ENCODE results near the gene AQP12B.

The AQP12B gene

DNA sequence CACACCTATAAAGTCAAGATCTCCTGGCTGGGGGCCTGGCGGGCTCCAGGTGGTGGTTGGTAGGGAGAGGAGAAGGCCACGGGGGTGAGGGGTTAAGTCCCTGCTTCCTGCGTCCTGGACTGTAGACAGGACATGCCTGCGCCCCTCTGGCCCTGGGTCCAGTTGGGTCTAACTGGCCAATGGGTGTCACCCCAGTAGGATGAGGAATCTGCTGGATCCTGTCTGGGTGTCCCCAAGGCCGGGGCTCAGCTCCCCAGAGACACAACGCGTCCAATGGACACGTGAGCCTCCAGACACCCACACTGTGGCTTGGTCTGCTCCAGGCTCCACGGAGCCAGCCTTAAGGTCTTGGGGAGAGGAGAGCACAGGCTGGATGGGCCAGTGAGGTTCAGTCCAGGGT, 28.6 kb upstream of the AQP12B start:
- H3K27ac ChIP-seq: no peak overlapping the region
- H3K36me3 ChIP-seq (ENCODE audit: control insufficient read depth, insufficient read depth, low read length): no peaks in the 10 kb centered on the region

DNA sequence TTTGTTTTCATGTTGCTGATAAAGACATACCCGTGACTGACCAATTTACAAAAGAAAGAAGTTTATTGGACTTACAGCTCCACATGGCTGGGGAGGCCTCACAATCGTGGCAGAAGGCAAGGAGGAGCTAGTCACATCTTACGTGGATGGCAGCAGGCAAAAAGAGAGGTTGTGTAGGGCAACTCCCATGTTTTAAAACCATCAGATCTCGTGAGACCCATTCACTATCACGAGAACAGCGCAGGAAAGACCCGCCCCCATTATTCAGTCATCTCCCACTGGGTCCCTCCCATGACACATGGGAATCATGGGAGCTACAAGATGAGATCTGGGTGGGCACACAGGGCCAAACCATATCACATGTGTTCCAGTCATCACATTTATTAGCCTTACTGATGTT, 25.8 kb upstream of the AQP12B start:
- H3K4me1 ChIP-seq: no peaks in the 10 kb centered on the region
- no peaks in the 10 kb centered on the region for H3K36me3 ChIP-seq (ENCODE audit: control insufficient read depth, insufficient read depth, low read length)
- TF ChIP-seq, protein P1, sequence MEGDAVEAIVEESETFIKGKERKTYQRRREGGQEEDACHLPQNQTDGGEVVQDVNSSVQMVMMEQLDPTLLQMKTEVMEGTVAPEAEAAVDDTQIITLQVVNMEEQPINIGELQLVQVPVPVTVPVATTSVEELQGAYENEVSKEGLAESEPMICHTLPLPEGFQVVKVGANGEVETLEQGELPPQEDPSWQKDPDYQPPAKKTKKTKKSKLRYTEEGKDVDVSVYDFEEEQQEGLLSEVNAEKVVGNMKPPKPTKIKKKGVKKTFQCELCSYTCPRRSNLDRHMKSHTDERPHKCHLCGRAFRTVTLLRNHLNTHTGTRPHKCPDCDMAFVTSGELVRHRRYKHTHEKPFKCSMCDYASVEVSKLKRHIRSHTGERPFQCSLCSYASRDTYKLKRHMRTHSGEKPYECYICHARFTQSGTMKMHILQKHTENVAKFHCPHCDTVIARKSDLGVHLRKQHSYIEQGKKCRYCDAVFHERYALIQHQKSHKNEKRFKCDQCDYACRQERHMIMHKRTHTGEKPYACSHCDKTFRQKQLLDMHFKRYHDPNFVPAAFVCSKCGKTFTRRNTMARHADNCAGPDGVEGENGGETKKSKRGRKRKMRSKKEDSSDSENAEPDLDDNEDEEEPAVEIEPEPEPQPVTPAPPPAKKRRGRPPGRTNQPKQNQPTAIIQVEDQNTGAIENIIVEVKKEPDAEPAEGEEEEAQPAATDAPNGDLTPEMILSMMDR (IDR thresholded peaks at IDR 0.05): no peak
- no peaks in the 10 kb centered on the region for H3K27me3 ChIP-seq (ENCODE audit: control insufficient read depth, insufficient read depth, low read length)
- H3K4me2 ChIP-seq (ENCODE audit: low read length): no peak overlapping the region
- no peak overlapping the region for H2AFZ ChIP-seq
- H3K9ac ChIP-seq: no peak overlapping the region
- no peaks in the 10 kb centered on the region for H3K79me2 ChIP-seq
- no peaks in the 10 kb centered on the region for H3K9me3 ChIP-seq (ENCODE audit: control insufficient read depth, low read length)
- no peak overlapping the region for H3K4me3 ChIP-seq (ENCODE audit: low read depth, low read length)
- H3K27ac ChIP-seq: no peak overlapping the region

More for the DNA sequence above, 28.6 kb upstream of the AQP12B start:
- Histone ChIP-seq H3K27me3 (ENCODE audit: control insufficient read depth, insufficient read depth, low read length) (no peaks in the 10 kb centered on the region), H3K9me3 (ENCODE audit: control insufficient read depth, low read length) (no peaks in the 10 kb centered on the region), H3K79me2 (no peaks in the 10 kb centered on the region), H2AFZ (no peak overlapping the region), H3K4me2 (ENCODE audit: low read length) (no peak overlapping the region), H3K4me3 (ENCODE audit: low read depth, low read length) (no peak overlapping the region), H3K4me1 (no peaks in the 10 kb centered on the region), H3K9ac (no peak overlapping the region)
- TF ChIP-seq, protein P1 (IDR thresholded peaks at IDR 0.05): no peak

DNA sequence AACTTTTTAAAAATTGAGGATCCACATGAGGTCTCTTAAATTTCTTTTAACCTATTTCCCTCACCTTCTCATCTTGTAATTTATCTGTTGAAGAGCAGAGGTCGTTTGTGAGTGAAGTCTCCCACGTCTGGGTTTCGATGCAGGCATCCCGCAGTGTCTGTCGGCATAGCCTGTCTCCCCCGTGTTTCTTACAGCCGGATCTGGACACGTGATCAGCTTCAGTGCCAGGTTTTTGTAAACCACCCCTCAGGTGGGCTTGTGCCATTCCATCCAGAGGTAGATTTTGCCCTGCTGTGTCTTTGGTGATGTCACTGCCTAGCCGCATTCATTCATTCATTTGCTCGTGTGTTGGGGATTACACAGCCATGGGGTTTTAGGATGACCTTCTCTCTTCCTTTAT, 25.1 kb upstream of the AQP12B start:
- Histone ChIP-seq H3K79me2 (no peaks in the 10 kb centered on the region), H3K9me3 (ENCODE audit: control insufficient read depth, low read length) (no peaks in the 10 kb centered on the region), H2AFZ (no peak overlapping the region), H3K36me3 (ENCODE audit: control insufficient read depth, insufficient read depth, low read length) (no peaks in the 10 kb centered on the region), H3K4me3 (ENCODE audit: low read depth, low read length) (no peak overlapping the region), H3K27ac (no peak overlapping the region), H3K27me3 (ENCODE audit: control insufficient read depth, insufficient read depth, low read length) (no peaks in the 10 kb centered on the region), H3K4me2 (ENCODE audit: low read length) (no peak overlapping the region), H3K9ac (no peak overlapping the region), H3K4me1 (no peaks in the 10 kb centered on the region)
- TF ChIP-seq, protein P1 (IDR thresholded peaks at IDR 0.05): no peak

DNA sequence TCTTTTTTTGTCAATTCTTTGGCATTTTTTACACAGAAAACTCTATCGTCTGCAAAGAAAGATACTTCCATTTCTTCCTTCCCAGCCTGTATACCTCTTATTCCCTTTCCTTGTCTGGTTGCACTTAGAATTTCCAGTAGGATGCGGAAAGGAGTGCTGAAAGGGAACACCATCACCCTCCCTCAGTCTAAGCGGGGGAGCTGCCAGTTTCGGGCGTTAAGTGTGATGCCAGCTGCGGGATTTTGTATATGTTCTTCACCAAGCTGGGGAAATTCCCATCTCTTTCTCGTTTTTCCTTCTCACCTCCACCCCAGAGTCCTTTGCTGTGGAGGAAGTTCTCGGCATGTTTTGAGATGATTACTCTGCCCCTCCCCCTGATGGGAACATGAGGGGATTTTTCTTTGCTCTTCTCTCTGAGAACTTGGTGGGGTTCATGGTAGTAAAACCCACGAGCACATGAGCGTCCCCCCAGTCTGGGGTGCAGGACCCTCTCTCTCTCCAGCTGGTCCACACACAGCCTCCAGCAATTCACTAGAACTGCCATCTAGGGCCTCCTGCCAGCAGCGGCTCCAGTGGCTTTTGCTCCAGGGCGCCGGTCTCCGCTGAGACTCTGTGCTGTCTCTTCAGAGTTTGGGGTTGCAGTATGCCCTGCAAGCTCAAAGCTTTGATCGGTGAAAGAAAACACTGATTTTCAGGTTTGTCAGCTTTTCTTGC, 24.5 kb upstream of the AQP12B start:
- Histone ChIP-seq H3K27me3 (ENCODE audit: control insufficient read depth, insufficient read depth, low read length) (no peaks in the 10 kb centered on the region), H3K36me3 (ENCODE audit: control insufficient read depth, insufficient read depth, low read length) (no peaks in the 10 kb centered on the region), H3K4me2 (ENCODE audit: low read length) (no peak overlapping the region), H2AFZ (no peak overlapping the region), H3K4me1 (no peaks in the 10 kb centered on the region), H3K4me3 (ENCODE audit: low read depth, low read length) (no peak overlapping the region), H3K27ac (no peak overlapping the region), H3K9me3 (ENCODE audit: control insufficient read depth, low read length) (no peaks in the 10 kb centered on the region), H3K79me2 (no peaks in the 10 kb centered on the region), H3K9ac (no peak overlapping the region)
- TF ChIP-seq, protein P1 (IDR thresholded peaks at IDR 0.05): no peak

DNA sequence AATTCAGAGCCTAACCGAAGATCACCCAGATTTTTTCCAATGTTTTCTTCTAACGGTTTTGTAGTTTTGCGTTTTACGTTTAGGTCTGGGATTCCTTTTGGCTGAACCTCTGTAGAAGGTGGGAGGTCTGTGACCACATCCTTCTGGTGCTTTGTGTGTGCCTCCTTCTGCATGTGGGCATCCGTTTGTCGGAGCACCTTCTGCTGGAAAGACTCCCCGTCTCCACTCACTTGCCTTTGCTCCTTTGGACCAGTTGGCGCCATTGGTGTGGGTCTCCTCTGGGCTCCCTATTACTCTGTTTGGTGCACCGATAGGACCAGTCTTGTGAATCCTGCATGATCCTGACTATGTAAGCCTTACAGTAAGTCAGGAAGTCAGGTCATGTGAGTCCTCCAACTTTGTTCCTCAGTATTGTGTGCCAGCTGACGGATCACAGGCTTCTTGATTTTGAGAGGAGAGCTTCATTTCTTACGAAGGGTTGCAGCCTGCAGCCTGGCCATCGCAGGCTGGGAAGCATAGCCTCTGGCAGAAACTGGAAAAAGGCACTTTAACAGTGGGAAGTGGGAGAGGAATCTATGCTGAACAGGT, 22.6 kb upstream of the AQP12B start:
- no peaks in the 10 kb centered on the region for H3K36me3 ChIP-seq (ENCODE audit: control insufficient read depth, insufficient read depth, low read length)
- no peaks in the 10 kb centered on the region for H3K9me3 ChIP-seq (ENCODE audit: control insufficient read depth, low read length)
- H3K79me2 ChIP-seq: no peaks in the 10 kb centered on the region
- no peaks in the 10 kb centered on the region for H3K27me3 ChIP-seq (ENCODE audit: control insufficient read depth, insufficient read depth, low read length)
- H3K27ac ChIP-seq: no peak overlapping the region
- no peak overlapping the region for H2AFZ ChIP-seq
- H3K4me2 ChIP-seq (ENCODE audit: low read length): no peak overlapping the region
- TF ChIP-seq, protein P1 (IDR thresholded peaks at IDR 0.05): no peak
- no peak overlapping the region for H3K4me3 ChIP-seq (ENCODE audit: low read depth, low read length)
- no peak overlapping the region for H3K9ac ChIP-seq
- H3K4me1 ChIP-seq: no peaks in the 10 kb centered on the region

Data from parathyroid adenoma (tissue), 2 donors.